NB4 (cell line): ENCODE data around the gene ACSL3.

Experiments used
- CTCF ChIP-seq: IDR thresholded peaks from one replicate; pipeline ENCODE4 v1.5.1; 2012; ENCODE audit warnings: low read depth, low read length
- POLR2A ChIP-seq: IDR thresholded peaks from 2 replicates; pipeline ENCODE4 v1.6.1; 2011; ENCODE audit warnings: mild to moderate bottlenecking; ENCODE audit not compliant: insufficient read length; ENCODE audit errors: extremely low read depth
- TF ChIP-seq, protein P1 (sequence below): IDR thresholded peaks from 2 replicates; pipeline ENCODE4 v1.6.1; 2011; ENCODE audit warnings: low read depth, low read length

DNA sequence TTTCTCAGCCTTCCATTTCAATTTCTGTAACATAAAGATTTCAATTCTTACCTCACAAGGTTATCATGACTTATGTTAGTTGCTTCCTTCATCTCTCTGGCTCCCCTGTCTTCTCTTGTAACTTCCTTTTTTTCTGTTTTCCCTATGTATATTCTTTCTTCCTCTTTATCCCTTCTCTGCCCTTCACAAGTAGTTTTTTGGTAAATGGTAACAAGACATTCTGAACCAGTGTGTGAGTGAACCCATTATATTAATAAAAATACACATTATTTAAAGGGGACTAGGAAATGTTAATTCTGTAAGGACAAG is 8.4 kb downstream of the ACSL3 start:
- no peak for TF ChIP-seq POLR2A
- TF ChIP-seq CTCF, result no peak
- TF ChIP-seq, protein P1, sequence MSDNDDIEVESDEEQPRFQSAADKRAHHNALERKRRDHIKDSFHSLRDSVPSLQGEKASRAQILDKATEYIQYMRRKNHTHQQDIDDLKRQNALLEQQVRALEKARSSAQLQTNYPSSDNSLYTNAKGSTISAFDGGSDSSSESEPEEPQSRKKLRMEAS, result no peak
